Activated gamma-delta T cell treated with Interleukin-2 at 50 U/mL for 16 hours (primary cell): ENCODE data around the gene RASSF8.

Experiments used
- DNase-seq: peaks from one replicate; pipeline ENCODE4 v3.0.0-alpha.2; 2020

The RASSF8 gene, protein sequence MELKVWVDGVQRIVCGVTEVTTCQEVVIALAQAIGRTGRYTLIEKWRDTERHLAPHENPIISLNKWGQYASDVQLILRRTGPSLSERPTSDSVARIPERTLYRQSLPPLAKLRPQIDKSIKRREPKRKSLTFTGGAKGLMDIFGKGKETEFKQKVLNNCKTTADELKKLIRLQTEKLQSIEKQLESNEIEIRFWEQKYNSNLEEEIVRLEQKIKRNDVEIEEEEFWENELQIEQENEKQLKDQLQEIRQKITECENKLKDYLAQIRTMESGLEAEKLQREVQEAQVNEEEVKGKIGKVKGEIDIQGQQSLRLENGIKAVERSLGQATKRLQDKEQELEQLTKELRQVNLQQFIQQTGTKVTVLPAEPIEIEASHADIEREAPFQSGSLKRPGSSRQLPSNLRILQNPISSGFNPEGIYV

DNA sequence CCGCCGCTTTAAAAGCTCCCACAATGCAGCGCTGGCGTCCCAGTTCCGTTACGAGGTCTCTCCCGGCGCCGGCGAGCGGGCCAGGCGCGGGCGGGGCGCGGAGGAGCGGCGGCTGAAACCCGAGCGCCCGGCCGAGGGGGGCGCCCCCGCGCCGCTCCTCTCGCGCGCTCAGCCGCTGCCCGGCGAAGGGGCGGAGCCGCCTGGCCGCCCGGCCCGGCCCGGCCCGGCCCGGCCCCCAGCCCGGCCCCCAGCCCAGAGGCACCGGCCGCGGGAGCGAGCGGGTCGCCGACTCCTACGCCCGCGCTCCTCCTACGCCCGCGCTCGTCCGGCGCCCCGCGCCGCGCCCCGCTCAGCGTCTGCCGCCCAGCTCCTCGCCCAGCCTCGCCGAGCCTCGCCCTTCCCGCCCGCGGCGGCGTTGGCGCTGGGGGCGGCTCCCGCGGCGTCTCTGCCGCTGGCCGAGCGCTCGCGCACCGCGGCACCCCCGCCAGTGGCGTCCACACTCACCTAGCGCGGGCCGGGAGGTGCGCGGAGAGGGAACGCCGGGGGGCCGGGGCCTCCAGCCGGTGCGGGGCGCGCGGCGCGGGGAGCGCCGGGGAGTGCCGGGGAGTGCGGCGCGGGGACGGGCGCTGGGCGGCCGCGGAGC, at the start of gene RASSF8:
Gene RASSF8, plus strand, starts transcription at position 255 of the 643 bp plus-strand sequence. CDS start 96,662 bp downstream, outside the sequence.
- DNase-seq = no peak

DNA sequence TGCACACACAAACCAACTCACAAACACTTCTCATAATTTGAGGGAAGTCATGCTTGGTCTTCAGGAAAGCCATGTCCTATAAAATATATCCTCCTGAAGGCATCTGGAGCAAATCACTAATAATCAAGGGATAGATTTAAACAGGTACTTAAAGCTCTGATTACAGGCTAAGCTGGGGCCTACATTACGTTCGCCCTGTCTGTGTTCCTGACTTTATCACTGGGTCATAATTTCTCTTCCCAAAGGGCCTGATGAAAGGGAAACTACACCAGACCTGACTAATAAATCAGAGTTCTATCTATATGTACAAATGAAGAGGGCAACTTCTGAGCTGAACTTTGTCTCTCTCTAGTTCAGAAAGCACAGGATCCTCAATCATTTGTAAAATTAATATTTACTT, 43.9 kb upstream of the RASSF8 start:
- DNase-seq = no peak

DNA sequence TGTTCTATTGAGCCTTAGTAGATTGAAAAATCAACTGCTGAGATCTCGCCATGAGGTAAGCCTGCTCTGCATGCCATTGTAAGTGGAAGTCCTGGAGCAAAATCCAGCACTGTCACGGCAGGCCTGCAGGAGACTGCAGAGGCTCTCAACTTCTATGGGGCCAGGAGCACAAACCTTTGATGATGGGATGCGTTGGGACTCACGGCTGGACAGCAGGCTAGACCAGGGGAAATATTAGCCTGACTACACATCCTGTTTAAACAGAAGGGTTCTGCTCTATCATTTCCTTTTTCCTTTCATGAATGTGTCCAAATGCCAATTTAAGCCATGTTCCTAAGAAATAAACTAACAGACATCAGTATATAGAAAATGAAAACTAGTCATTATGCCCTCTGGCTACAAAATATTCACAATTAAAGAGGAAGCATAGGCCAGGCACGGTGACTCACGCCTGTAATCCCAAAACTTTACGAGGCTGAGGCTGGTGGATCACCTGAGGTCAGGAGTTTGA, 33.9 kb upstream of the RASSF8 start:
- DNase-seq = no peak

DNA sequence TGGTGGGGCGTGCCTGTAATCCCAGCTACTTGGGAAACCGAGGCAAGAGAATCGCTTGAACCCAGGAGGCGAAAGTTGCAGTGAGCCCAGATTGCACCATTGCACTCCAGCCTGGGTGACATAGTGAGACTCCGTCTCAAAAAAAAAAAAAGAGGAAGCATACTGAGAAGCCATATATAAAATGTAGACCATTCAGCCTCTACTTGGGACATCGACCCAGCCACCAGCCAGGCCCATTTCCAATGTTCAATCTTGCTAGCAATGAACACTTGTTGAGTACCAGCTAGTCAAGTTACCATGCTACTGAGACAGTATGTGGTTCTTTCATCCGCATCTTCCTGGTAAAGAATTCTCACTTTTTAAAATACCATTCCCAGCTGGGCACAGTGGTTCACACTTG, 33.4 kb upstream of the RASSF8 start:
- DNase-seq = no peak

DNA sequence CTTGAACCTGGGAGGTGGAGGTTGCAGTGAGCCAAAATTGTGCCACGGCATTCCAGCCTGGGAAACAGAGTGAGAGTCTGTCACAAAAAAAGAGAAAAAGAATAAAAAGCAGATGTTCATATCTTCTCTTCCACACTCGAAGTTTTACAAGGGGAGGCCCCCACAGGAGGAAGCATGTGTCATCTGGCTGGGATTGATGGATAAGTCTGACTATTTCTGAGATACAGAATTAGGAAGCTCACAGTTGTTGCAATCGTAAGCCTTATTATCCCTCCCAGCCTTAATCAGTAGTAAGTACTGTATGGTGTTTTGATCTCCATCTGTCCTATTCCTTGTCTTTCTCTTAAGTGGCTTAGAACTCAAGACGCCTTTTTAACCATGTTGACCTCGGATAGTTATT, 31.9 kb upstream of the RASSF8 start:
- DNase-seq = no peak

DNA sequence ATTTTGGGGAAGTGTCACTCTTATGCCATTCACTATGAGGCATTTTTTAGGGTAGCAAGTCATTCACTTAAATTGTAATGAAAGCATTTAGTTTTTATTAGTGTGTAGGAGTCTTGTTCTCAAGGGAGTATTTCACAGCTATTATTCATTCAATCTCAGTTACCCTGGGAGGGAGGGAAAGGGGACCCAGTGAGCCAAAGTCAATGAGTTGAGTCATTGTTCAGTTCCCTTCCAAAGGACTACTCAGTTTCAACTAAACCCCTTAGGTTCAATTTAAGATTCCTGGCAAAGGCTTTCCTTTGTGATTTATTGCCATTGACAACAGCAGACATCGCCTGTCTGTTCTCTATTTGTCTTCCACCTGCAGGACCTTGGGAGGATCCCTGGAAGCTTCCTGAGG, 29.3 kb upstream of the RASSF8 start:
- no peak for DNase-seq

DNA sequence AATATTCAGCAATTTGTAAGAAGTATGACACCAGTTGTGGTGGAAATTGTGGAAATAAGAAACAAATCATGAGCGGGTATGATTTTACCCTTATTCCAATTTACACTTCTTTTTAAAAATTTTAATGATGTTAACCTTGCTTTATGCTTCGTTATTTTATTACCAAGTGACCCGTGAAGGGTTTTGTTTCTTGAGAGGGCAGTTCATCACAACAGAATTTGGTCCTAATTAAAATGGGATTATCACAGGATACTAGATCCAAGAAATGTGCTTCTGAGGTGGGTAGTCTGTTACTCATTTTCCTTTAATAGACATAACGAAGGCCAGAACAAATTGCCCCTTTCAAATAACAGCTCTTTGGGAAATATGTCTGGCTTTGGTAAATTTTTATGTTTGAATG, 25.5 kb upstream of the RASSF8 start:
- DNase-seq = no peak

DNA sequence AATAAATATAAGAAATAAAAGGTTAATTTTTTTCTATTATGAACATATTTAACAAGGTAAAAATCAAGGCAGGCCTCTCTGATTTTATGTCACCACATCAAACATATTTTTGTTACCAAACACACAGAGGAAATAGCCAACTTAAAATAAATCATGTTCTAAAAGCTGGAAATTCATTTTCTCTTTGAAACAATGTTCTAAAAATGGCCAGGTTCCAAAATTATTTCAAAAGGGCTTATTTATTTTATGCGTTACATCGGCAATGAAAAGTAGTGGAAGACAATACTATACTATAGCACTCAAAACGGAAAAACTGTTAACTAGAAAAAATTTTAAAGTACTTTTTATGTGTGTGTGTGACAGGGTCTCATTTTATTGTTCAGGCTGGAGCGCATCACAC, 24.0 kb upstream of the RASSF8 start:
- DNase-seq = no peak

DNA sequence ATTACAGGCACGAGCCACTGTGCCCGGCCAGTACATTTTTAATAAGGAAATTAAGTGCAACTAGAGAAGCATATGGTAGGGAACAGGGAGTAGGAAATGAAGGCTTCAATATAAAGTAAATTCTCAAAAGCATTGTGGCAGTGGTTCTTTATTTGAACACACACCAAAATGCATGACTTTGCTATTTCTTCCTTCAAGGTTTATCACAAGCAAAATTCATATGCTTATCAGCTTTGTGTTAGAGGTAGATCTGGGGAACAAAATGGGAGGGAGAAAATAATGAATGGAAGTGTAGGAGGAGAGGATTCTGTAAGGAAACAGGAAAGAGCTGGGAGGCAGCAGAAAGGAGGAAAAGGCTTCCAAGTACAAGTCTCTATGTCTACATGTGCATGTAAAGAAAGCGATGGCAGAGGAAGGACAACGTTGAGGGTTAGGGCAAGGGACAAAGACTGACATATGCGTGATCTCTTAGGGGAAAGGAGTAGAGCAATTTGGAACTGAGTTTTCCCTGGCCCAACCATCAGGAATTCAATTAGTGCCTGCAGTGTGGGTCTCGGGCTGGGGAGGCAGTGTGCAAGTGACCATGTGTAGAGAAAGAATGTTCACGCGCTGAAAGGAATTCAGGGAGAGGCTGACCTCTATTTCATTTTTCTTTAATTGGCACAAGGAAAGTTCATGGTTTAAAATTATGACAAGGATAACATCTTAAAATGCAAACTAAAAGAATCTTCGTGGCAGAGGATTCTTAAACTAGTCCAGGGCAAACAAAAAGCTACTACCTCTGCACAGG, 22.9 kb upstream of the RASSF8 start:
- no peak for DNase-seq

DNA sequence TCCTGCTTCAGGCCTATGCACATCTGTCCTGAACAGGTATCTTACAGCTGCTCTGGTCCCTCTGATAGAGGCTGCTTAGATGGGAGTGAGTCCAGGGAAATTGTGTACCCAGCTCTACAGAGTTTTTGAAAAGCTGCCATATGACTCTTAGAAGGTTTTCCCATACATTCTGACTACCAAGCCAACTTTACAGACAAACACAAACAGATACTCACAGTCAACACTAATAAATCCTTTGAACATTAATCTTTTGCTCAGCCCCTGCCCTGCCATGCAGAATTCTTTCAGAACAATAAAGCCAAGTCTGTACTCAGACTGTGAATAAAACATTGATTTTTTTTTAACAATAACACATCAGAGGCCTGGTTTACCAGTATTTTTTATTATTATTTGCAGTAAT, 21.4 kb upstream of the RASSF8 start:
- DNase-seq = no peak

DNA sequence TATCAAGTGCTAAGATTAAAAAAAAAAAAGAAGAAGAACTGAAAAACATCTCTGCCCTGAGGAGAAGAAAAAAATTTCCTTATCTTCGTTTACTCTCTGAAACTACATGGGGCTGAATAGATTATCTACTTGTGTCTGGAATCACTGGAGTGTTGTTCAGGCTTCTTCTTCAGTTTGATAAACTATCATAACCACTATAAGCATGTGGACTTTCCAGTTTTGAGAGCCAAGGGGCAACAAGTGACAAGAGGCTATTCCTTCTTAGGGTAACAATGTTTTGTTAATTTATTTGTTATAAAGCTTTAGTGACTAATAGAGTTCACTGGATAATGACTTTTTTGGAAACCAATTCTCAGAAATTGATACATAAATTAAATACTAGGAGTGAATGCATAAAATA, 19.9 kb upstream of the RASSF8 start:
- no peak for DNase-seq

DNA sequence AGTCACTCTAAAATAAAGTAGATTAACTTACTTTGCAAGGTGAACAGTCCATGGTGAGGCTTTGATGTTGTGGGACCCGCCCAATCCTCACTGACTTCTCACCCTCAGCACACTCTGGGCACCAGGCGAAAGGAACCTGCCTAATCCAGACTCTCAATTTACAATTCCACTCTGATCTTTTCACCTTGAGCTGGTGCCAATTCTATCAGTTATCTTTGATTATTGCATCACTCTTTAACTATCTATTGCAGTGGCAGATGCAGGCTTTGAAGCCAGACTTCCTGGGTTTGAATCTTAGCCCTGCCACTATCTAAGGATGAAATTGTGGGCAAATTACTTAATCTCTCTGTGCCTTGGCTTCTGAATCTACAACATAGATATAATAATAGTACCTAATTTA, 18.9 kb upstream of the RASSF8 start:
- DNase-seq = no peak

DNA sequence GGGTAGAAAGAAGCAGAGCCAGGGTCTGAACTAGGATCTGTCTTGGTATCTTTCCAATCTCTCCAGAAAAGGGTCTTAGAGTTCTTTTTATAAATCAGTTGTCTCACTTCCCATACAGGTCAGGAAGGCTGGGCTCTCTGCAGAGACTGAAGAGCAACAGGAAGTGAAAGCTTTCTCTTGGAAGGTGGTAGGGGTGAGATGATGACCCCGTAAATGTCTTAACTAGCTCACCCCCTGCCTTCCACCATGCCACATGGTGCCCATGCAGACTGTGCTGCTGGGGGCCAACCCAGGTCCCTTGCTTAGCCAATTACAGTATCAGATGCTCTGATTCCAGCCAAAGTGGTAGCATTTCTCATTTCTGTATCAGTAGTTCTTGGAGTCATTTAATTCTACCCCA, 17.6 kb upstream of the RASSF8 start:
- no peak for DNase-seq

DNA sequence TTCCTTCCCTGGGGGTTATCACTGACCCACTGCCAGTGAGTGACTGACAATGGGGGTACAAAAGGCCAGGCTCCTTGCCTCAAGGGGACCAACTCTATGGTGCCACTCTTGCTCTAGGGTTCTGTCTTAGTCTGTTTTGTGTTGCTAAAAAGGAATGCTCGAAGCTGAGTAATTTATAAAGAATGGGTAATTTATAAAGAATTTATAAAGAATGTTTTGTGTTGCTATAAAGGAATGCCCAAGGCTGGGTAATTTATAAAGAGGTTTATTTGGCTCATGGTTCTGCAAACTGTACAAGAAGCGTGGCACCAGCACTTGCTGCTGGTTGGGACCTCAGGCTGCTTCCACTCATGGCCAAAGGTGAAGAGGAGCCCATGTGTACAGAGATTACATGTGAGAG, 15.8 kb upstream of the RASSF8 start:
- DNase-seq = no peak

DNA sequence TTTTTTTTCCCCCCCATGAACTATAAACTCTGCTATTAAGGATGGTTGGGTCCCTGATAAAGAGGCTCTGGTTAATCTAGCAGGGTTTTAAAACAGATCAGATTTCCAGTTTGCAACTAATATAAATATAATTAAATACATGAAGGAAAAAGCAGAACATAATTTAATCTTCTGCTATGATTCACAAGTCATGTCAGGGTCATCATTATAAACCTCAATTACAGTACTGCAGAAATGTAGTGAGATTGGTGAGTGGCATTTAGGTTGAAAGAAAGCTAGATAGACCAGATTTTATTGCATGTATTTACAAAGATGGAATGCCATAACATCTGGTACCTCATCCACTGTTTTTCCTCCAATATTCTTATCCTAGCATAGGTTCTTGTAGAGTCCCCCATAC, 14.5 kb upstream of the RASSF8 start:
- DNase-seq = no peak

DNA sequence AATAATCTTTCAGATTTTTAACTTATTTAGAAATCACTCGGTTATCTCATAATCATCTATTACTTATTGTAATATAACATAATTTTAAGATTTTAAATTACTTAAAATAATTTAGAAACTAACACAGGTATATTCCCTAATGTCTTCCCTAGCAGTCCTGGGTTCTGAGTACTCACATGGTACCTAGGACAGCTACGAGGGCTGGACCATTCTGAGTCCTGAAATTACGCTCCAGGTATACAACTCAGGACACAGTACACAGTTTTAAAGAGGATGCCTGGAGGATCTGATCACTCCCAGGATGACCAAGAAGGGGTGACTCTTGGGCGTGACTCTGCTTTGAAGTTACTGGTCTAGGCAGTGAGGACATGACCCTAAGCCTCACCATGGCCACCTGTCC, 9.1 kb upstream of the RASSF8 start:
- no peak for DNase-seq

DNA sequence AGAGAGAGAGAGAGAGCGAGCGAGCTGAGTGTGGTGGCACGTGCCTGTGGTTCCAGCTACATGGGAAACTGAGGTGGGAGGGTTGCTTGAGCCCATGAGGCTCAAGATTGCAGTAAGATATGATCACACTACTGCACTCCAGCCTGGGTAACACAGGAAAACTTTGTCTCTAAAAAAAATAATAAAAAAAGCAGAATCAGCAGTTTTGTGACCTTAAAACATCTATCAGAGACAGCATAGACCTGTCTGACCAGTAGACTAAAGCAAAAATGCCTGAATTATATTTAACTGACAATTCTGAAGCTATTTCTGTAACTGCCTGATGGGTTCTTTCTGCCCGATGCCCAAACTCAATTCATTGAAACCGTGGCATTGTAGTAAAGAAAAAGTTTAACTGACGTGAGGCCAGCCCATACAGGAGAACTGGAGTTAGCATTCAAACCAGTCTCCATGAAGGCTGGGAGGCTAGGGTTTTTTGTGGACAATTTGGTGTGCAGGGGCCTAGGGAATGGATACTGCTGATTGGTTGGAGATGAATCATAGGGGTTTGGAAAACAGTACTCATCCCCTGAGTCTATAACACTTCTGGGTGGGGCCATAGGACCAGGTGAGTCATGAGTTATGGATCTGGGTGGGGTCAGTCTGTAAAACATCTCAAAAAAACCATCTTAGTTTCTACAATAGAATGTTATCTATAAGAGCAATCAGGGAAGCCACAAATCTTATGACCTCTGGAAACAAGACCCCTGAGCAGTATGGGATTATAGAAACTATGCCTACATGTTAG, 8.0 kb upstream of the RASSF8 start:
- DNase-seq = no peak

DNA sequence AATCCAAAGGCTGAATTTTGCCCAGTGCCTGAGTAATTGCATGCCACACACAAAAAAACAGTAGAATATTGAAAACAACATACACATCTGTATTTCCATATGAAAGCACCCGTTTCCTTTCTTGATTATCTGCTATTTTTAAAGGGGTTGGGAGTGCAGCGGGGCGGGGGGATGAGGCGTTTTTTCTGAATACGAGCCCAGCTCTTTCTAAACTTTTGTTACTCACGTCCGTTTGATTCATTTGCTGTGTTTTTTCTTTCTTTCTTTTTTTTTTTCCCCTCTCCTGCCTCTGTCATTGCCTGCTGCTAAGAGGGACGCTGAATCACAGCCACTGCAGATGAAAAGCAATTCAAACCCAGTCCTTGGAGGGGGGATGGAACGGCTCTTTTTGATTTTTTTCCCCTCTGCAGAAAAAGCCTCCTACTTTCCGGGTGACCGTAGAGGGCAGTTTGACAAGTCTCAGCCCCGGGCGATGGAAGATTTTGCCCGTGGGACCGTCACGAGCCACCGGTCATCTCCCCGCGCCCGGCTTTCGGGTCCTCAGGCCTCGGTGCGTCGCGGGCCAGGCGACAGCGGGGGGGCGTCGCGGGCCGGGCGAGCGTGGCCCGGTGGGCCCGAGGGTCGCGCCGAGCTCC, 572 bp upstream of the RASSF8 start:
- no peak for DNase-seq

DNA sequence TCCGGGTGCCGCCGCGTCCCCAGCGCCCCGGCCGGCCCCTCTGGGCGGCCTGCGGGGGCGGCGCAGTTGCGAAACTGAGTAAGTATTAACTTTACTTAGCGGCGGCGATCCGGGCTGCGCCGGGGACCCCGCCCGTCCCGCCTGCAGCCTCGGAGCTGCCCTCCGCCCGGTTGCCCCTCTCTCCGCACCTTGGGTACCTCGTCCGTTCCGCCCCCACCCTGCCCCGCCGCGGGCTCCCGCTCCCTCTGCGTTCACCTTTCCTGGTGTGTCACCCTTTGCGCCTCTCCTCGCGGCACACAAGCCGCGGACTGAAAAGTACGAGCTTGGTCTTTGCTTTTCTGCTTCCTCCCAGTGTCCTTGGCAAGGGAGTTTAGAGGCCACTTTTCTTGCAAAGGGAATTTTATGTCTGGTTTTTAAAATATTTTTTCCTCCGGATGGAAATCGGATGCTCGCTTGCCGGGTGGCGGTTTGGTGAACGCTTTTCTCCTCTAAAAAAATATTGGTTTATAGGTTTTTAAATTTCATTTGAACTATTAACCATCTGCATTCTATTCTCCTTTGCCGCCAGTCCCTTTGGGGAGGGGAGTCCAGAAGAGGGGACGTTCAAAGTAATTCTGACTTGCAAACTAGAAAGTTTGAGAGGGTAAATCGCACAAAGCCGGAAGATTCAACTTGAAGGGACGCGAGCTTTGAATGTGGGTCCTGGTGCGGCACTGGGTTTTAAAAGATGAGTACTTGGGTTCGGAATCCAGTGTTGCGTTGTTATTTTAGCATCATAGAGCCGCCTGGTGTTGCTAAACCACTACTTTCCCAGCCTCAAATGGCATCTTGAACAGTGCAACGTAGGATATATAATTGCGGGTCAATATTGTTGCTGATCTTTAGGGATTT, 834 bp downstream of the RASSF8 start:
- DNase-seq = no peak

DNA sequence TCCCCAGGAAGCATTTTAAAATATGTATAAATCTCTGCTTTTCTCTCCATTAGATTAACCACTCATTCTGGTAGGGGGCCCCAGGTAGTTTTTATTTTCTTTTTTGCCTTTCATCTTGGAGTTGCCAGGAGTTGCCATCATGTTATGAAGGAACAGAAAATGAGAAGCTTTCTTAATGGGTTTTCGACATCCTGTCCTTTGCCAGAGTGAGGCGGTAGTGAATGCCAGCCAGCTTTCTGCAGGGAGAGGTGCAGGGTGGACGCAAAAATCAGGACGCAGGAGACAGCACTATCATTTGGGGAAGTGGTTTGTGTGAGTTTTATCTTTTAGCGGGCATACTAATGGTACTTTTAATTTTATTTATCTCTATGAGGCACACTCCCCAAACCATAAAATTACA, 1.7 kb downstream of the RASSF8 start:
- DNase-seq = no peak

DNA sequence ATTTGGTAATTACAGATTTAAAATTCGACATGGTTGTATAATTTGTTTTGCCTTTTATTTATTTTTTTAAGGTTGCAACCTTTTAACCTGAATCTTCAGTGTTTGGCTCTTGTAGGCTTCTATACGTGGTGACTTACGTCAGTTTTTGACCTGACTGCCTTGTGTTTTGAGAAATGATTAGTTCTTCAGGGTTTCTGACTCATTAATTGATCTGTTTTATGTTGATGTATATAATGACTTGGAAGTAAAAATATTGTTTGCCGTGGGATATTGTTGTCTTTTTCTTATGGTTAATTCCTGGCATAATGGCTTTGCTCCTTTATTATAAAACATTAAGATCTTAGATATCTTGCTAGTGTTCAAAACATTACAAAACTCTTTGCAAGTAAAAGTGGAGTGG, 2.5 kb downstream of the RASSF8 start:
- no peak for DNase-seq
